Astrocyte (in vitro differentiated cells and primary cell): ENCODE data around the gene GNGT1.

Experiments used
- CTCF ChIP-seq: IDR thresholded peaks from 2 replicates; pipeline ENCODE4 v1.5.1; 2011; ENCODE audit warnings: low read depth, mild to moderate bottlenecking, inconsistent platforms, low read length, moderate library complexity; ENCODE audit not compliant: insufficient read depth
- EZH2 ChIP-seq: IDR thresholded peaks from 2 replicates; pipeline ENCODE4 v1.6.1; 2012; ENCODE audit warnings: mild to moderate bottlenecking, low read length, inconsistent platforms; ENCODE audit not compliant: insufficient read depth

- TF ChIP-seq CTCF (no peak), EZH2 (no peak)
These were observed 37.6 kb downstream of the GNGT1 start for GRCh38 chr7:93943816-93944540.
